CD14-positive monocyte (primary cell): Measurements from ENCODE around the gene HCRTR1. TPM values are rescaled to one million over a fixed set of nuclear protein-coding genes. Genes with fewer than 3 reads are reported as not detected.

Experiments
- DNase-seq, 3 donors: peaks; one replicate each; pipeline ENCODE4 v3.0.0-alpha.2; 2011 to 2022
- H2AFZ ChIP-seq: 2 replicates; pipeline ENCODE4 v1.6.0; 2012; ENCODE audit warnings: mild to moderate bottlenecking, low read depth, low read length, inconsistent platforms; ENCODE audit not compliant: insufficient read depth, poor library complexity, severe bottlenecking
- H3K27ac ChIP-seq, 2 donors: 1 replicate in 1 of 2; 2 replicates in 1 of 2; pipeline ENCODE4 v1.5.1; 2012 to 2013; ENCODE audit warnings: low read length in 2 of 2, control low read depth in 1 of 2, inconsistent platforms in 1 of 2, low read depth in 1 of 2, mild to moderate bottlenecking in 1 of 2
- H3K27me3 ChIP-seq, 2 donors: one replicate each; pipeline versions ENCODE4 v1.6.0 to v1.6.1; 2011 to 2013; ENCODE audit warnings: low read length in 2 of 2; ENCODE audit not compliant: control insufficient read depth in 2 of 2, insufficient read depth in 2 of 2
- H3K36me3 ChIP-seq, 2 donors: replicated peaks in 1 of 2; 1 replicate in 1 of 2; 2 replicates in 1 of 2; pipeline versions ENCODE4 v1.5.1 to v1.6.1; 2012 to 2013; ENCODE audit warnings: low read length in 2 of 2, control low read depth in 1 of 2, inconsistent platforms in 1 of 2, mild to moderate bottlenecking in 1 of 2; ENCODE audit not compliant: insufficient read depth in 2 of 2, control insufficient read depth in 1 of 2
- H3K4me1 ChIP-seq, 2 donors: 1 replicate in 1 of 2; 2 replicates in 1 of 2; pipeline versions ENCODE4 v1.5.1 to v1.6.1; 2012 to 2013; ENCODE audit warnings: low read length in 2 of 2, control low read depth in 1 of 2, inconsistent platforms in 1 of 2, mild to moderate bottlenecking in 1 of 2, moderate library complexity in 1 of 2; ENCODE audit not compliant: insufficient read depth in 2 of 2, control insufficient read depth in 1 of 2
- H3K4me2 ChIP-seq: replicated peaks from 2 replicates; pipeline ENCODE3; 2012; ENCODE audit warnings: low read length, moderate library complexity, mild to moderate bottlenecking; ENCODE audit not compliant: poor library complexity, severe bottlenecking; ENCODE audit errors: extremely low read depth
- H3K4me3 ChIP-seq, 3 experiments: fragments of 200-600 bp in 1 of 3; sonication (generic) in 1 of 3; replicated peaks in 1 of 3; 1 replicate in 2 of 3; 2 replicates in 1 of 3; pipeline ENCODE4 v1.5.1; 2011 to 2013; ENCODE audit warnings: low read length in 3 of 3, mild to moderate bottlenecking in 3 of 3, control low read depth in 2 of 3, low read depth in 2 of 3, inconsistent platforms in 1 of 3, moderate library complexity in 1 of 3
- H3K79me2 ChIP-seq: 2 replicates; pipeline ENCODE4 v1.6.0; 2012; ENCODE audit warnings: mild to moderate bottlenecking, control low read depth, inconsistent platforms, low read length, moderate library complexity; ENCODE audit not compliant: insufficient read depth
- H3K9ac ChIP-seq: 2 replicates; pipeline ENCODE4 v1.6.0; 2017; ENCODE audit warnings: low read length, mild to moderate bottlenecking; ENCODE audit not compliant: insufficient read depth, poor library complexity, severe bottlenecking
- H3K9me3 ChIP-seq, 2 donors: replicated peaks in 1 of 2; 1 replicate in 1 of 2; 2 replicates in 1 of 2; pipeline versions ENCODE4 v1.5.1 to v1.6.1; 2012 to 2013; ENCODE audit warnings: low read length in 2 of 2, control low read depth in 1 of 2; ENCODE audit not compliant: control insufficient read depth in 1 of 2, insufficient read depth in 1 of 2
- H4K20me1 ChIP-seq: 2 replicates; pipeline ENCODE4 v1.6.0; 2012; ENCODE audit warnings: mild to moderate bottlenecking, low read length, control low read depth, moderate library complexity; ENCODE audit not compliant: insufficient read depth
- H3K27ac Mint-ChIP-seq, 7 donors: one replicate each; pipeline ENCODE4 v1.8.0; 2020; ENCODE audit warnings: mild to moderate bottlenecking in 7 of 7, mixed read lengths in 7 of 7, moderate library complexity in 6 of 7, inconsistent platforms in 2 of 7
- H3K27me3 Mint-ChIP-seq, 3 donors: one replicate each; pipeline ENCODE4 v1.8.0; 2021 to 2022; ENCODE audit warnings: low read depth in 3 of 3, mild to moderate bottlenecking in 3 of 3, mixed read lengths in 3 of 3, moderate library complexity in 3 of 3, inconsistent platforms in 1 of 3
- H3K36me3 Mint-ChIP-seq, 2 donors: one replicate each; pipeline ENCODE4 v1.8.0; 2020; ENCODE audit warnings: mixed read lengths in 2 of 2, inconsistent platforms in 1 of 2, mild to moderate bottlenecking in 1 of 2
- H3K4me1 Mint-ChIP-seq: one replicate; pipeline ENCODE4 v1.8.0; 2020; ENCODE audit warnings: mild to moderate bottlenecking, mixed read lengths
- H3K4me3 Mint-ChIP-seq, 2 donors: one replicate each; pipeline ENCODE4 v1.8.0; 2020; ENCODE audit warnings: mild to moderate bottlenecking in 2 of 2, mixed read lengths in 2 of 2, moderate library complexity in 1 of 2
- H3K9me3 Mint-ChIP-seq, 7 donors: one replicate each; pipeline ENCODE4 v1.8.0; 2020 to 2022; ENCODE audit warnings: mixed read lengths in 7 of 7, mild to moderate bottlenecking in 6 of 7, moderate library complexity in 6 of 7, inconsistent platforms in 2 of 7
- whole genome bisulfite sequencing: methylation state at CpG from one replicate; pipeline ENCODE4 v1.1.5; 2013; ENCODE audit warnings: missing lambda C conversion rate; ENCODE audit not compliant: insufficient coverage; 5-methylcytosine and 5-hydroxymethylcytosine counted together
- intact Hi-C, 2 donors: fragments of 100-400 bp; cut with micrococcal nuclease; formaldehyde crosslinking; loops; one replicate each; pipeline versions ENCODE4 v1.15.0 to v1.15.1; 2023
- polyA plus RNA-seq, 3 donors: library from polyadenylated mRNA; depleted of rRNA in 1 of 3; unstranded in 2 of 3; stranded (reverse) in 1 of 3; fragments of 300-500 nt in 2 of 3; fragments of >200 nt in 1 of 3; fragmentation: Illumina TruSeq in 2 of 3; gene quantifications; 1 replicate in 2 of 3; 2 replicates in 1 of 3; pipeline ENCODE4 v1.2.3, GENCODE V29; 2012 to 2021
- TF ChIP-seq, protein P1 (sequence below): fragments of 200-600 bp; IDR thresholded peaks from one replicate; pipeline ENCODE4 v1.8.0; 2022; ENCODE audit warnings: antibody characterized with exemption, mild to moderate bottlenecking

Gene HCRTR1
- polyA plus RNA-seq, 3 donors = not detected

DNA sequence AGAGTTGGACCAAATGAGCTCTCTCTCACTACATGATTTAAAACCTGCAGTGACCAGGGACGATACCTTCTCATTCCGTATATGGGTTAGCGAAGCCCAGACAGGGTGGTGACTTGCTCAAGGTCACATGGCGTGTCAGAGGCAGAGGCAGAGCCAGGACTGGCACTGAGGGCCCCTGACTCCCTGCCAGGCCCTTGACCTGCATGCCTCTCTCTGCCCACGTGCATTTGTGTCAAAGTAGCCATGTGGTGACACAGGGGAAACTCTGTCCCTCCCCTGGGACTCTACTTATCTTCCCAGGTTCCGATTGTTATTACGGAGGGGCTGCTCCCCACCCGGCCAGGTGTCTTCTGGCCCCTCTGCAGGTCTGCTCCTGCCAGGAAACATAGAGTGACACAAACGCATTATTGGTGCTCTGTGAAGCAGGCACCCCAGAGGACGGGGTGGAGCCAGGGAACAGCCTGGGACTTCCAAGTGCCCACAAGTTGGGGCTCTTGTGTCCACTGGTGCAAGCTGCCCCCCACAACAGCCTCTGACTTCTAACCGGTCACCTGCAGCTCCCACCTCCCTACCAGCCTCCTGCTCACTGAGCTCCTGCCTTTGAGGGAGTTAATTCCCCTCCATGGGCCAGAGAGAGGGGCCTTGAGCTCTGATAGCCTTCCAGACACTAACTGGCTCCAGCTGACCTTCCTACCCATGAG, 48.4 kb upstream of the HCRTR1 start:
- H3K9ac ChIP-seq = no peak overlapping the region
- H3K27me3 Mint-ChIP-seq = peaks cover 0 to 3% (median 2%) of the 10 kb centered on the region in 3 donors

DNA sequence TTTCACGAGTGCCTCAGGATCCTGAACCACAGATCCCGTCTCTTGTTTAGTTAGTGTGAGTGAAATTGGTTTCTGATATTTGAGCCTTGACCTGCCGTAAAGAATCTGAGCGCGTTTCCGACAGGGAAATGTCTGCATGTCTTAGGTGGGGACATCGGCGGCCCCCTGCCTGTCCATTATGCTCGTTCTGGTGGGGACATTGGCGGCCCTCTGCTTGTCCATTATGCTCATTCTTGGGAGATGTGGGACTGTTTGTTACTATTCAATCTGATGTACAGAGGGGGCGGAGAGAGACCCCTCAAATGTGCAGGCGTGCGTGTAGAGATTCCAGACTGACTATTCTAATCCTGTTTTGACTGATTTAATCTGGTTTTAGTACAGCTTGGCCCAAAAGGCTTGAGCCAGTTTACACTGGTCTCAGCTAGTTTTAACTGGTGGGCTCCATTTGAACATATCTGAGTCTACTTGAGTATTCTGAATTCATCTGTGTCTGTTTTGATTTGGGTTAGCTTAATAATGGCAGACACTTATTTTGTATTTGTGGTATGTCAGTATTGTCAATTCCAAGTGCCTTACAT, 47.8 kb upstream of the HCRTR1 start:
- TF ChIP-seq, protein P1, sequence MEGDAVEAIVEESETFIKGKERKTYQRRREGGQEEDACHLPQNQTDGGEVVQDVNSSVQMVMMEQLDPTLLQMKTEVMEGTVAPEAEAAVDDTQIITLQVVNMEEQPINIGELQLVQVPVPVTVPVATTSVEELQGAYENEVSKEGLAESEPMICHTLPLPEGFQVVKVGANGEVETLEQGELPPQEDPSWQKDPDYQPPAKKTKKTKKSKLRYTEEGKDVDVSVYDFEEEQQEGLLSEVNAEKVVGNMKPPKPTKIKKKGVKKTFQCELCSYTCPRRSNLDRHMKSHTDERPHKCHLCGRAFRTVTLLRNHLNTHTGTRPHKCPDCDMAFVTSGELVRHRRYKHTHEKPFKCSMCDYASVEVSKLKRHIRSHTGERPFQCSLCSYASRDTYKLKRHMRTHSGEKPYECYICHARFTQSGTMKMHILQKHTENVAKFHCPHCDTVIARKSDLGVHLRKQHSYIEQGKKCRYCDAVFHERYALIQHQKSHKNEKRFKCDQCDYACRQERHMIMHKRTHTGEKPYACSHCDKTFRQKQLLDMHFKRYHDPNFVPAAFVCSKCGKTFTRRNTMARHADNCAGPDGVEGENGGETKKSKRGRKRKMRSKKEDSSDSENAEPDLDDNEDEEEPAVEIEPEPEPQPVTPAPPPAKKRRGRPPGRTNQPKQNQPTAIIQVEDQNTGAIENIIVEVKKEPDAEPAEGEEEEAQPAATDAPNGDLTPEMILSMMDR = no peak
- over 99% methylated on average over 10 of the region's 13 CpGs for WGBS
- Histone ChIP-seq H4K20me1 (no peaks in the 10 kb centered on the region), H3K36me3 (no peaks in the 10 kb centered on the region), H3K27ac (no peak overlapping the region), H3K27me3 (no peaks in the 10 kb centered on the region), H3K9ac (no peak overlapping the region), H3K4me1 (no peaks in the 10 kb centered on the region), H3K4me3 (no peak overlapping the region), H3K9me3 (no peaks in the 10 kb centered on the region), H3K79me2 (no peaks in the 10 kb centered on the region), H3K4me2 (no peak overlapping the region), H2AFZ (no peak overlapping the region)
- Mint-ChIP-seq H3K36me3 (no peaks in the 10 kb centered on the region), H3K9me3 (no peaks in the 10 kb centered on the region), H3K4me3 (no peak overlapping the region), H3K4me1 (peaks cover 13% of the 10 kb centered on the region), H3K27me3 (peaks cover 0 to 4% (median 2%) of the 10 kb centered on the region in 3 donors), H3K27ac (no peak overlapping the region)
- DNase-seq = no peak
- intact Hi-C loops = loop anchor here in 1 of 2 donors (5.0 to 10.0 kb wide), 2 partner anchors 63 to 225 kb away; no protein-coding TSS in a partner anchor

More for the DNA sequence above, 48.4 kb upstream of the HCRTR1 start:
- Mint-ChIP-seq H3K36me3 (no peaks in the 10 kb centered on the region), H3K27ac (no peak overlapping the region), H3K4me3 (no peak overlapping the region), H3K9me3 (no peaks in the 10 kb centered on the region), H3K4me1 (peaks cover 12% of the 10 kb centered on the region)
- intact Hi-C loops = loop anchor here in 1 of 2 donors (5.0 to 10.0 kb wide), 2 partner anchors 63 to 226 kb away; no protein-coding TSS in a partner anchor
- no peak overlapping the region for H3K27ac ChIP-seq
- H3K4me3 ChIP-seq = no peak overlapping the region
- no peaks in the 10 kb centered on the region for H4K20me1 ChIP-seq
- H3K4me1 ChIP-seq = no peaks in the 10 kb centered on the region
- no peaks in the 10 kb centered on the region for H3K27me3 ChIP-seq
- no peaks in the 10 kb centered on the region for H3K79me2 ChIP-seq
- DNase-seq = no peak
- TF ChIP-seq, protein P1 = no peak
- H2AFZ ChIP-seq = no peak overlapping the region
- 94% methylated on average over 10 of the region's 11 CpGs for WGBS
- no peaks in the 10 kb centered on the region for H3K9me3 ChIP-seq
- no peaks in the 10 kb centered on the region for H3K36me3 ChIP-seq
- H3K4me2 ChIP-seq = no peak overlapping the region
